ENCODE measurements around the gene TMEM238. TPM values are rescaled to one million over a fixed set of nuclear protein-coding genes. Genes with fewer than 3 reads are reported as not detected.

TMEM238 gene
- total and polyA plus RNA-seq, 4 donors = 0.08 to 0.54 (median 0.47) TPM

DNA sequence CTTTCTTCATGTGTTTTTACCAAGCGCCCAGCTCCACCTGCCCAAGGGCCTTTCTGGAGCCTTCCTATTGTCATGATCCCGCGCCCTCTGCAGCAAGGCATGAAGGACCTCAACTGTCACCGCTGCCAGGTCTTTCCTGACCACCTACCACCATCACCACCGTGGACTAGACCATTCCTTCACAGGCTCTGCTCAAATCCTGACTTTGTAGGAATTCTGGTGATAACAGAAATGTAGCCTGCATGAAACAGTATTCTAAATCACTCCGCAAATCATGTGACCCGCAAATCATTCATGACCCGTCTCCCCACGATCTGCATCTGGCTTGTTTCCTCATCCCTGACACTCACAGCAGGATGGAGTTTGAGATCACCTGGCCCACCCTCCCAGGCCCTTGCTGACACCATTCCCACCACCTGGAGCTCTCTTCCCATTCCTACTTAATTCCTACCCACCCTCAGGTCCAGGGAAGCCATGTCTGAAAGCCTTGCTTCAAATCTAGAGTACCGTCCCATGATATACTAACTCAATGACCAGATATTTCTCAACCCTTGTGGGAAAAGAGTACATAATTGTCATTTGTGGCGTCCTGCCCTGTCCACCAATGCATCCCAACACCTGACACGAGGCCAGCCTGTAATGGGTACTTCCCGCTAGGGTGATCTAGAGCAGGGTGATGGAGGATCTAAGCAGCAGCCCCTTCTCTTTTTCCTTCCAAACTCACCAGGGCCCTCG is 22.2 kb upstream of the TMEM238 start:
- H3K36me3 ChIP-seq (ENCODE audit: control insufficient read depth in 4 of 4, insufficient read depth in 3 of 4, low read depth in 1 of 4, low read length in 3 of 4) = peaks cover 3 to 16% (median 7%) of the 10 kb centered on the region in 4 donors
- no peak overlapping the region for H3K27ac ChIP-seq (ENCODE audit: low read depth in 1 of 2, low read length in 2 of 2)
- H3K4me3 ChIP-seq (ENCODE audit: low read depth in 1 of 3, low read length in 3 of 3) = no peak overlapping the region

More for the DNA sequence above, 22.2 kb upstream of the TMEM238 start:
- DNase-seq (ENCODE audit: low spot score) = no peak
- TF ChIP-seq RXRA (IDR thresholded peaks at IDR 0.05) (no peak), SP1 (IDR thresholded peaks at IDR 0.05) (no peak), FOXA2 (IDR thresholded peaks at IDR 0.05) (no peak), HNF4G (IDR thresholded peaks at IDR 0.05) (no peak), GABPA (IDR thresholded peaks at IDR 0.05 in 1 of 2, conservative IDR thresholded peaks at IDR 0.05 in 1 of 2) (no peak), TAF1 (conservative IDR thresholded peaks at IDR 0.05) (no peak), EGR1 (IDR thresholded peaks at IDR 0.05; ENCODE audit: low read depth in 2 of 2) (no peak), JUND (IDR thresholded peaks at IDR 0.05) (no peak), FOXA1 (IDR thresholded peaks at IDR 0.05) (no peak), YY1 (IDR thresholded peaks at IDR 0.05) (no peak), NR2F2 (IDR thresholded peaks at IDR 0.05) (no peak)
- TF ChIP-seq, protein P1, sequence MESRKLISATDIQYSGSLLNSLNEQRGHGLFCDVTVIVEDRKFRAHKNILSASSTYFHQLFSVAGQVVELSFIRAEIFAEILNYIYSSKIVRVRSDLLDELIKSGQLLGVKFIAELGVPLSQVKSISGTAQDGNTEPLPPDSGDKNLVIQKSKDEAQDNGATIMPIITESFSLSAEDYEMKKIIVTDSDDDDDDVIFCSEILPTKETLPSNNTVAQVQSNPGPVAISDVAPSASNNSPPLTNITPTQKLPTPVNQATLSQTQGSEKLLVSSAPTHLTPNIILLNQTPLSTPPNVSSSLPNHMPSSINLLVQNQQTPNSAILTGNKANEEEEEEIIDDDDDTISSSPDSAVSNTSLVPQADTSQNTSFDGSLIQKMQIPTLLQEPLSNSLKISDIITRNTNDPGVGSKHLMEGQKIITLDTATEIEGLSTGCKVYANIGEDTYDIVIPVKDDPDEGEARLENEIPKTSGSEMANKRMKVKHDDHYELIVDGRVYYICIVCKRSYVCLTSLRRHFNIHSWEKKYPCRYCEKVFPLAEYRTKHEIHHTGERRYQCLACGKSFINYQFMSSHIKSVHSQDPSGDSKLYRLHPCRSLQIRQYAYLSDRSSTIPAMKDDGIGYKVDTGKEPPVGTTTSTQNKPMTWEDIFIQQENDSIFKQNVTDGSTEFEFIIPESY (IDR thresholded peaks at IDR 0.05) = no peak
- TF ChIP-seq, protein P2, sequence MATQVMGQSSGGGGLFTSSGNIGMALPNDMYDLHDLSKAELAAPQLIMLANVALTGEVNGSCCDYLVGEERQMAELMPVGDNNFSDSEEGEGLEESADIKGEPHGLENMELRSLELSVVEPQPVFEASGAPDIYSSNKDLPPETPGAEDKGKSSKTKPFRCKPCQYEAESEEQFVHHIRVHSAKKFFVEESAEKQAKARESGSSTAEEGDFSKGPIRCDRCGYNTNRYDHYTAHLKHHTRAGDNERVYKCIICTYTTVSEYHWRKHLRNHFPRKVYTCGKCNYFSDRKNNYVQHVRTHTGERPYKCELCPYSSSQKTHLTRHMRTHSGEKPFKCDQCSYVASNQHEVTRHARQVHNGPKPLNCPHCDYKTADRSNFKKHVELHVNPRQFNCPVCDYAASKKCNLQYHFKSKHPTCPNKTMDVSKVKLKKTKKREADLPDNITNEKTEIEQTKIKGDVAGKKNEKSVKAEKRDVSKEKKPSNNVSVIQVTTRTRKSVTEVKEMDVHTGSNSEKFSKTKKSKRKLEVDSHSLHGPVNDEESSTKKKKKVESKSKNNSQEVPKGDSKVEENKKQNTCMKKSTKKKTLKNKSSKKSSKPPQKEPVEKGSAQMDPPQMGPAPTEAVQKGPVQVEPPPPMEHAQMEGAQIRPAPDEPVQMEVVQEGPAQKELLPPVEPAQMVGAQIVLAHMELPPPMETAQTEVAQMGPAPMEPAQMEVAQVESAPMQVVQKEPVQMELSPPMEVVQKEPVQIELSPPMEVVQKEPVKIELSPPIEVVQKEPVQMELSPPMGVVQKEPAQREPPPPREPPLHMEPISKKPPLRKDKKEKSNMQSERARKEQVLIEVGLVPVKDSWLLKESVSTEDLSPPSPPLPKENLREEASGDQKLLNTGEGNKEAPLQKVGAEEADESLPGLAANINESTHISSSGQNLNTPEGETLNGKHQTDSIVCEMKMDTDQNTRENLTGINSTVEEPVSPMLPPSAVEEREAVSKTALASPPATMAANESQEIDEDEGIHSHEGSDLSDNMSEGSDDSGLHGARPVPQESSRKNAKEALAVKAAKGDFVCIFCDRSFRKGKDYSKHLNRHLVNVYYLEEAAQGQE (IDR thresholded peaks at IDR 0.05) = no peak
- TF ChIP-seq, protein P3, sequence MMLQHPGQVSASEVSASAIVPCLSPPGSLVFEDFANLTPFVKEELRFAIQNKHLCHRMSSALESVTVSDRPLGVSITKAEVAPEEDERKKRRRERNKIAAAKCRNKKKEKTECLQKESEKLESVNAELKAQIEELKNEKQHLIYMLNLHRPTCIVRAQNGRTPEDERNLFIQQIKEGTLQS (IDR thresholded peaks at IDR 0.05) = no peak
- TF ChIP-seq, protein P4, sequence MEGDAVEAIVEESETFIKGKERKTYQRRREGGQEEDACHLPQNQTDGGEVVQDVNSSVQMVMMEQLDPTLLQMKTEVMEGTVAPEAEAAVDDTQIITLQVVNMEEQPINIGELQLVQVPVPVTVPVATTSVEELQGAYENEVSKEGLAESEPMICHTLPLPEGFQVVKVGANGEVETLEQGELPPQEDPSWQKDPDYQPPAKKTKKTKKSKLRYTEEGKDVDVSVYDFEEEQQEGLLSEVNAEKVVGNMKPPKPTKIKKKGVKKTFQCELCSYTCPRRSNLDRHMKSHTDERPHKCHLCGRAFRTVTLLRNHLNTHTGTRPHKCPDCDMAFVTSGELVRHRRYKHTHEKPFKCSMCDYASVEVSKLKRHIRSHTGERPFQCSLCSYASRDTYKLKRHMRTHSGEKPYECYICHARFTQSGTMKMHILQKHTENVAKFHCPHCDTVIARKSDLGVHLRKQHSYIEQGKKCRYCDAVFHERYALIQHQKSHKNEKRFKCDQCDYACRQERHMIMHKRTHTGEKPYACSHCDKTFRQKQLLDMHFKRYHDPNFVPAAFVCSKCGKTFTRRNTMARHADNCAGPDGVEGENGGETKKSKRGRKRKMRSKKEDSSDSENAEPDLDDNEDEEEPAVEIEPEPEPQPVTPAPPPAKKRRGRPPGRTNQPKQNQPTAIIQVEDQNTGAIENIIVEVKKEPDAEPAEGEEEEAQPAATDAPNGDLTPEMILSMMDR (IDR thresholded peaks at IDR 0.05; ENCODE audit: low read depth, low read length, missing input control) = no peak
- H3K4me1 ChIP-seq (ENCODE audit: control insufficient read depth in 4 of 4, insufficient read depth in 4 of 4, low read length in 3 of 4) = peaks cover 0 to 4% (median 2%) of the 10 kb centered on the region in 4 donors
- no peaks in the 10 kb centered on the region for H3K27me3 ChIP-seq (ENCODE audit: control insufficient read depth in 4 of 4, insufficient read depth in 4 of 4, low read length in 3 of 4)
- no peak overlapping the region for H3K9ac ChIP-seq (ENCODE audit: low read depth in 1 of 2, low read length in 2 of 2)
- 88% methylated on average over 14 of the region's 14 CpGs for WGBS
- no peaks in the 10 kb centered on the region for H3K9me3 ChIP-seq (ENCODE audit: control insufficient read depth in 4 of 4, low read length in 3 of 4)
